Suprapubic skin (tissue), 4 donors: ENCODE measurements around the gene WTIP. TPM values are rescaled to one million over a fixed set of nuclear protein-coding genes. Genes with fewer than 3 reads are reported as not detected.
A peak's percentile ranks its signal among the peaks of the same experiment; 100 is the strongest.

ENCODE experiments used
- DNase-seq, 2 donors: peaks; one replicate each; pipeline ENCODE4 v3.0.0-alpha.2; 2019; ENCODE audit warnings: low spot score in 2 of 2
- H3K27ac ChIP-seq: fragments of 200-600 bp; sonication (generic); one replicate; pipeline ENCODE4 v1.5.1; 2019
- H3K27me3 ChIP-seq: fragments of 200-600 bp; sonication (generic); one replicate; pipeline ENCODE4 v1.5.1; 2019
- H3K36me3 ChIP-seq: fragments of 200-600 bp; sonication (generic); one replicate; pipeline ENCODE4 v1.5.1; 2019
- H3K4me1 ChIP-seq: fragments of 200-600 bp; sonication (generic); one replicate; pipeline ENCODE4 v1.5.1; 2019
- H3K4me3 ChIP-seq: fragments of 200-600 bp; sonication (generic); one replicate; pipeline ENCODE4 v1.5.1; 2019; ENCODE audit warnings: mild to moderate bottlenecking
- H3K9me3 ChIP-seq: fragments of 200-600 bp; sonication (generic); one replicate; pipeline ENCODE4 v1.5.1; 2019
- CTCF ChIP-seq, 2 donors: fragments of 200-600 bp in 1 of 2; fragments of 450-650 bp in 1 of 2; sonication (generic) in 1 of 2; IDR thresholded peaks; one replicate each; pipeline ENCODE4 v1.5.1; 2016 to 2019; ENCODE audit warnings: antibody characterized with exemption in 2 of 2, mild to moderate bottlenecking in 1 of 2, moderate library complexity in 1 of 2
- EP300 ChIP-seq: sonication (generic); formaldehyde crosslinking; IDR thresholded peaks from one replicate; pipeline ENCODE4 v1.6.1; 2017; ENCODE audit warnings: antibody characterized with exemption
- POLR2A ChIP-seq, 2 donors: fragments of 450-650 bp; IDR thresholded peaks; one replicate each; pipeline ENCODE4 v1.6.1; 2017; ENCODE audit warnings: antibody characterized with exemption in 2 of 2, mild to moderate bottlenecking in 2 of 2, moderate library complexity in 2 of 2
- POLR2AphosphoS5 ChIP-seq, 3 donors: sonication (generic); formaldehyde crosslinking; IDR thresholded peaks; one replicate each; pipeline ENCODE4 v1.6.1; 2017; ENCODE audit warnings: antibody characterized with exemption in 3 of 3
- WGBS: methylation state at CpG from one replicate; pipeline ENCODE4 v1.1.5; 2018; 5-methylcytosine and 5-hydroxymethylcytosine counted together
- total RNA-seq, 4 donors: library from RNA; depleted of rRNA; stranded (reverse); fragments of >200 nt; gene quantifications; one replicate each; pipeline ENCODE4 v1.1.0, GENCODE V29; 2016

WTIP gene
- total RNA-seq, result 10 to 100 TPM in 2 of 4 donors, 1 to 10 TPM in 2; 8.7 to 15.7 (median 12.5) TPM

GRCh38 chr19:34480971-34481841, at the start of gene WTIP:
WTIP (plus strand) TSS chr19:34481758; CDS start chr19:34481975, 217 bp downstream.
- peak within 1 kb of the TSS; percentile 82 for H3K4me3 ChIP-seq
- H3K27ac ChIP-seq, result peak within 1 kb of the TSS; percentile 77
- H3K4me1 ChIP-seq, result peaks cover 23% of the 10 kb centered on the region
- DNase-seq, result peak; percentile 78 to 83
- H3K36me3 ChIP-seq, result no peaks in the 10 kb centered on the region
- H3K27me3 ChIP-seq, result peaks cover 3% of the 10 kb centered on the region
- WGBS, result 38% methylated on average over 1 of the region's 95 CpGs
- TF ChIP-seq POLR2AphosphoS5 (IDR thresholded peaks at IDR 0.05) (peak in 1 of 3 donors; percentile 46), CTCF (IDR thresholded peaks at IDR 0.05) (no peak), POLR2A (IDR thresholded peaks at IDR 0.05) (no peak), EP300 (no peak)
- H3K9me3 ChIP-seq, result no peaks in the 10 kb centered on the region

- no peak for DNase-seq
- no peak for TF ChIP-seq POLR2AphosphoS5 (IDR thresholded peaks at IDR 0.05)
- no peak for TF ChIP-seq POLR2A (IDR thresholded peaks at IDR 0.05)
- TF ChIP-seq EP300, result no peak
- no peak for TF ChIP-seq CTCF (IDR thresholded peaks at IDR 0.05)
- peaks cover 44% of the 10 kb centered on the region for H3K36me3 ChIP-seq
- no peak overlapping the region for H3K4me3 ChIP-seq
- H3K9me3 ChIP-seq, result no peaks in the 10 kb centered on the region
- WGBS, result 77% methylated on average over 5 of the region's 5 CpGs
- H3K4me1 ChIP-seq, result peaks cover 34% of the 10 kb centered on the region
- no peak overlapping the region for H3K27ac ChIP-seq
- H3K27me3 ChIP-seq, result no peaks in the 10 kb centered on the region
Observed at GRCh38 chr19:34432797-34433196, 48.8 kb upstream of the WTIP start.

GRCh38 chr19:34436716-34437115, 44.8 kb upstream of the WTIP start:
- H3K9me3 ChIP-seq, result no peaks in the 10 kb centered on the region
- no peak overlapping the region for H3K27ac ChIP-seq
- TF ChIP-seq POLR2AphosphoS5 (IDR thresholded peaks at IDR 0.05) (no peak), POLR2A (IDR thresholded peaks at IDR 0.05) (no peak)
- 86% methylated on average over 3 of the region's 3 CpGs for WGBS
- no peak for DNase-seq
- no peak overlapping the region for H3K4me3 ChIP-seq
- peaks cover 9% of the 10 kb centered on the region for H3K4me1 ChIP-seq
- peaks cover 79% of the 10 kb centered on the region for H3K36me3 ChIP-seq
- H3K27me3 ChIP-seq, result no peaks in the 10 kb centered on the region

GRCh38 chr19:34448191-34448590, 33.4 kb upstream of the WTIP start:
- no peaks in the 10 kb centered on the region for H3K27me3 ChIP-seq
- TF ChIP-seq EP300, result no peak
- no peak for TF ChIP-seq CTCF (IDR thresholded peaks at IDR 0.05)
- TF ChIP-seq POLR2AphosphoS5 (IDR thresholded peaks at IDR 0.05), result no peak
- TF ChIP-seq POLR2A (IDR thresholded peaks at IDR 0.05), result no peak
- no peak overlapping the region for H3K4me3 ChIP-seq
- no peak for DNase-seq
- no peaks in the 10 kb centered on the region for H3K9me3 ChIP-seq
- WGBS, result 93% methylated on average over 3 of the region's 3 CpGs
- peaks cover 99% of the 10 kb centered on the region for H3K36me3 ChIP-seq
- no peak overlapping the region for H3K27ac ChIP-seq
- H3K4me1 ChIP-seq, result no peaks in the 10 kb centered on the region

- Histone ChIP-seq H3K4me3 (no peak overlapping the region), H3K9me3 (no peaks in the 10 kb centered on the region), H3K27ac (no peak overlapping the region), H3K4me1 (no peaks in the 10 kb centered on the region), H3K27me3 (no peaks in the 10 kb centered on the region), H3K36me3 (peaks cover 87% of the 10 kb centered on the region)
- no peak for DNase-seq
- TF ChIP-seq POLR2AphosphoS5 (IDR thresholded peaks at IDR 0.05) (no peak), EP300 (no peak), CTCF (IDR thresholded peaks at IDR 0.05) (no peak)
Observed at GRCh38 chr19:34452723-34453122, 28.8 kb upstream of the WTIP start.
